Measurements from ENCODE around the gene HTR2C. TPM values are rescaled to one million over a fixed set of nuclear protein-coding genes. Genes with fewer than 3 reads are reported as not detected.
"Not testable (repeated sequence)": the region's sequence is repeated elsewhere in the genome, so short reads cannot be mapped to it uniquely, and the experiment has no call there.

HTR2C gene
- total RNA-seq, 2 donors from 2014 or later = not detected

GRCh38 chrX:114599305-114599704, 15.4 kb downstream of the HTR2C start:
- 33% methylated on average over 1 of the region's 1 CpG for WGBS
- Histone ChIP-seq H3K36me3 (no peaks in the 10 kb centered on the region), H3K27me3 (replicated peaks; ENCODE audit: insufficient read depth) (no peaks in the 10 kb centered on the region), H3K27ac (no peak overlapping the region), H3K4me1 (replicated peaks) (no peaks in the 10 kb centered on the region), H3K9me3 (no peaks in the 10 kb centered on the region), H3K4me3 (no peak overlapping the region)
- intact Hi-C loops (cut with DNase I) = no loop called here
- DNase-seq (ENCODE audit: low spot score) = no peak
- TF ChIP-seq CTCF (IDR thresholded peaks at IDR 0.05) (no peak), POLR2AphosphoS5 (IDR thresholded peaks at IDR 0.05) (no peak), POLR2A (IDR thresholded peaks at IDR 0.05) (no peak)

GRCh38 chrX:114599911-114600310, 16.0 kb downstream of the HTR2C start:
- H3K27ac ChIP-seq = no peak overlapping the region
- intact Hi-C loops (cut with DNase I) = no loop called here
- no peaks in the 10 kb centered on the region for H3K4me1 ChIP-seq (replicated peaks)
- no peak overlapping the region for H3K4me3 ChIP-seq
- no peaks in the 10 kb centered on the region for H3K36me3 ChIP-seq
- 41% methylated on average over 4 of the region's 4 CpGs for WGBS
- DNase-seq (ENCODE audit: low spot score) = no peak
- H3K27me3 ChIP-seq (replicated peaks; ENCODE audit: insufficient read depth) = no peaks in the 10 kb centered on the region
- no peak for TF ChIP-seq CTCF (IDR thresholded peaks at IDR 0.05)
- no peak for TF ChIP-seq POLR2A (IDR thresholded peaks at IDR 0.05)
- no peak for TF ChIP-seq POLR2AphosphoS5 (IDR thresholded peaks at IDR 0.05)
- no peaks in the 10 kb centered on the region for H3K9me3 ChIP-seq

GRCh38 chrX:114606619-114607018, 22.7 kb downstream of the HTR2C start:
- H3K27ac ChIP-seq; H3K36me3 ChIP-seq; H3K27me3 ChIP-seq (replicated peaks; ENCODE audit: insufficient read depth); H3K9me3 ChIP-seq; H3K4me1 ChIP-seq (replicated peaks); intact Hi-C loops (cut with DNase I); H3K4me3 ChIP-seq; DNase-seq (ENCODE audit: low spot score): not testable (repeated sequence)
- 91% methylated on average over 10 of the region's 10 CpGs for WGBS

- no peaks in the 10 kb centered on the region for H3K4me1 ChIP-seq (replicated peaks)
- intact Hi-C loops (cut with DNase I) = no loop called here
- DNase-seq (ENCODE audit: low spot score) = peak; percentile 4
- H3K9me3 ChIP-seq = no peaks in the 10 kb centered on the region
- no peak overlapping the region for H3K27ac ChIP-seq
- no peaks in the 10 kb centered on the region for H3K27me3 ChIP-seq (replicated peaks; ENCODE audit: insufficient read depth)
- no peaks in the 10 kb centered on the region for H3K36me3 ChIP-seq
- 59% methylated on average over 11 of the region's 11 CpGs for WGBS
- no peak overlapping the region for H3K4me3 ChIP-seq
- TF ChIP-seq CTCF (IDR thresholded peaks at IDR 0.05) (peak; percentile 21 to 41 (median 35)), POLR2A (IDR thresholded peaks at IDR 0.05) (no peak)
These were observed 27.2 kb downstream of the HTR2C start for GRCh38 chrX:114611018-114611619.

- intact Hi-C loops (cut with DNase I) = no loop called here
- Histone ChIP-seq H3K4me3 (no peak overlapping the region), H3K27me3 (replicated peaks; ENCODE audit: insufficient read depth) (no peaks in the 10 kb centered on the region)
These were observed 31.9 kb downstream of the HTR2C start for GRCh38 chrX:114615765-114616164.

More at GRCh38 chrX:114615765-114616164, 31.9 kb downstream of the HTR2C start:
- DNase-seq (ENCODE audit: low spot score) = no peak
- Histone ChIP-seq H3K27ac (no peak overlapping the region), H3K36me3 (no peaks in the 10 kb centered on the region), H3K4me1 (replicated peaks) (no peaks in the 10 kb centered on the region), H3K9me3 (no peaks in the 10 kb centered on the region)
- TF ChIP-seq CTCF (IDR thresholded peaks at IDR 0.05) (no peak), POLR2A (IDR thresholded peaks at IDR 0.05) (no peak), POLR2AphosphoS5 (IDR thresholded peaks at IDR 0.05) (no peak)

Measured in prostate gland (tissue), 2 donors.